NCI-H748 (cell line): ENCODE data around the gene ARMH4.
A peak's percentile ranks its signal among the peaks of the same experiment; 100 is the strongest.

Experiments
- DNase-seq: peaks from one replicate; lab custom pipeline; 2025; ENCODE audit not compliant: unreplicated experiment; lab: John Stamatoyannopoulos, UW

ARMH4 gene

DNA sequence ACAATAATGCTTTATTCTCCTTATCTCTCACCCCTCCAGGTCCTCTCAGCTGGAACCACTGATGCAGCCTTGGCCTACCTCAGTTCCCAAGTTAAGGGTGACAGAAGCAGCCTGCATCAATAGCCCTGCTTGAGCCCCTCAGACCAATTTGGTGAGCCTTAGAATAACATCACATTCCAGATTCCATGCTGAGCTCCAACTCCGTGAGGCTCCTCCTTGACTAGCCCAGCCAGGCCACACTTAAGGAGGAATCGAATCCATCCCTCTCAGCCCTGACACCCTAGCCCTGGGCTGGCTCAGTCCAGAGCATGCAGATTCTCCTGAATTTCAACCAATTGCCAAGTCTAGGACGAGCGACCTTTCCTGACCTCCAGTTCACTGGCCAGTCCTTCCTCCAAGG, 91.1 kb downstream of the ARMH4 start:
- no peak for DNase-seq

DNA sequence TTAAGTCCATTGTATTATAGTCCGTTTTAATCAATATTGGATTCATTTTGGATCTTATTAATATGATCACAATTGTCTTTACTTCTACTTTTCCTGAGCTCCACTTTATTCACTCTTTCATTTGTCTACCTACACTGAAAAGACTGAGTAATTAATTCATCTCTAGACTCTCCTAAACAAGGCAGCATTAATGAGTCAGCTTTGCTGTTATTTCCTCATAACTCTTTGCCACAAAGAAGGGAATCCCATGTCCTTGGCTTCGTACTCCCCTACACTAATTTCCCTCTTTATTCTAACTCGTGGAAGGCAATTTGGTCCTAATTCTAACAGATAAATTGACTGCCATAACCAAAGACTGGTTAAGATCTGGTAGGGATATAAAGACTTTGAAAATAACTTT, 91.9 kb downstream of the ARMH4 start:
- no peak for DNase-seq

DNA sequence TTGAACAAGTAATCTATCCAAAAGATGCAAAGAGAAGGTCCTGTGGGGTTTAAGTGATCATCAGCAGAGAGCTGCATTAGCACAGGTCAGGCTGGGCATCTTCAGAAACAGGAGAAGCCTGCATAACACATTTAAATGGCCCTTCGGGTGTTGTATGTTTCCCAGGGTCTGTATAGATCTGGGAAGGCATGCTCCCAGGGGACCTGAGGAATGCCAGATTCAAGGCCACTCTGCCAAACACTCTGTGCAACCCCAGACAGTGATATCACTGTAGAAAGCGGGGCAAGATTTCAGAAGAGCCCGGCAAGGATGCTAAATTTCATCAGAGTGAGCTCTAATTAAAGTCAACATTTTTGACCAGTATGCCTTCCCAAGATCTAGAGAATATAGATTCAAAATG, 92.9 kb downstream of the ARMH4 start:
- DNase-seq: no peak

DNA sequence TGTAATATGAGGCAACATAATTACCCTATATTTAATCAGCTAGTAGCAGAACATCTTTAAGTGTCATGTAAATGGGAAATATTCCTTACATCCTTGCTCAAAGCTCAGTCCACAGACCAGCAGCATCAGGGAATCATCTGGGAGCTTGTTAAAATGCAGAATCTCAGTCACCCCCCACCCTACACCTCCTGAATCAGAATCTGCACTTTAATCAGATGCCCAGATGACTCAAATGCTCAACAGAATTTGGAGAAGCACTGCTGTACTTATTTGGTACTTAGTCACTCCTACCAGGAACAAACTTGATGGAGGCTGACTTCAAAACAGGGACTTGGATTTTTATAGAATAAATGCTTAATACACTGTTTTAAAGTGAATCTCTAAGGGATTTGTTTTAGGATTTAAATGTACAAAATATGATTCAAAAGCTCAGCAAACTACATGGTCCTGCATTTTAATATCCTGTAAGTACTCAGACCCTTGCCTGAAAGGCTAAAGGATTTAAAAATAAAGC, 96.5 kb downstream of the ARMH4 start:
- DNase-seq: no peak

- no peak for DNase-seq
These were observed 97.9 kb downstream of the ARMH4 start for GRCh38 chr14:58054100-58054499.

DNA sequence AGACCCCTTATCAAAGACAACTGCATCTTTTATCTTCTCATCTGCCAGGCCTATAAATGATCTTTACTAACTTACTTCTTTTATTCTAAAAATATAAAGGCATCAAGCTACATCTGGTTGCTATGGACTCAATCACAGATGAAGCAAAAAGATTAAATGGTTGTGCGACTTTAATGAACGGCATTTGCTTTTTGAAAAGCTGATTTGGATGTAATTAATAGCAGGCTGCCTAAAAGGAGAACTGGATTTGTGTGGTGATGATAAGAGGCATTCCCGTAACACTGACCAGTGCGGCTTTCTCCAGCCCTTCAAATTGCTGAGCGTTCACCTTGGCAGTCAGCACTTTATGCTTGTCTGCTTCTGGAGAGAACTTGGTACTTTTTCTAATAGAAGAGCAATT, 103.8 kb downstream of the ARMH4 start:
- no peak for DNase-seq

GRCh38 chr14:58027904-58028303, 124.1 kb downstream of the ARMH4 start:
- no peak for DNase-seq

GRCh38 chr14:58026967-58027366, 125.0 kb downstream of the ARMH4 start:
- no peak for DNase-seq

GRCh38 chr14:58026219-58026618, 125.8 kb downstream of the ARMH4 start:
- no peak for DNase-seq

DNA sequence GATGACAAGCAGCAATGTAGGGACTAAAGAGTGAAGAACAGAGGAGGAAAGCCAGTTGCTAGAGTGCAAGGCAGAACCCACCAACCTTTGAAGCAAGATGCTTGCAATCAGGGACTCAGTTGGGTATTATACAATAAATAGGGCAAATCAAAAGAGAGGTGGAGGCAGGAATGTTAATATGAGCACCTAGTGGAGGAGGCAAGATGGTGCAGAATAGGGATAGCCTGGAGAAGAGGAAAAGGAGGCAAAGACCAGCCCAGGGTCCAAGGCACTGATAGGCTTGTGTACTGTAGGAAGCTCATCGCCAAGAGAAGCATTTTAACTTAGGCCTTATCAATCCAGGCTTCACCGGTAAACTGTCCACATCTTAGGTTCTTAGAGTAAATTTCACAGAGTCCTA, 137.2 kb downstream of the ARMH4 start:
- DNase-seq: no peak

DNA sequence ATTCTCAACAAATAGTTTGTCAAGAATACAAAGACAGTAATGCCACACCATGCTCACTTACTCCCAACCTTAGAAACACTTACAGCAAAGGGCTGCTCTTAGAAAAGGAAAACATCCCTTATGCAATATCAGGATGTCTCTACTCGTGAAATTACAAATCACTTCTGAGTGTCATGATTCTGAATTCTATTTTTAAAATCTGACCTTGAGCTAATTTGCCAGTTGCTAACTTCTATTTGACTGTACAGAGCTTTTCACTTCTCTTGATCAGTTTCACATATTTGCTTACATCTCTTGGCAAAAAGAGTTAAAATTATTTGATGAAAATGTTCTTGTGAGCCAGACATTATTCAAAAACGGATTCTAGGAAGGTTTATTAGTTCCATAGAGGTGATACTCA, 149.4 kb downstream of the ARMH4 start:
- DNase-seq: no peak

GRCh38 chr14:57999979-58000378, 152.0 kb downstream of the ARMH4 start:
- DNase-seq: no peak

- DNase-seq: no peak
These were observed 152.5 kb downstream of the ARMH4 start for GRCh38 chr14:57999471-57999870.

DNA sequence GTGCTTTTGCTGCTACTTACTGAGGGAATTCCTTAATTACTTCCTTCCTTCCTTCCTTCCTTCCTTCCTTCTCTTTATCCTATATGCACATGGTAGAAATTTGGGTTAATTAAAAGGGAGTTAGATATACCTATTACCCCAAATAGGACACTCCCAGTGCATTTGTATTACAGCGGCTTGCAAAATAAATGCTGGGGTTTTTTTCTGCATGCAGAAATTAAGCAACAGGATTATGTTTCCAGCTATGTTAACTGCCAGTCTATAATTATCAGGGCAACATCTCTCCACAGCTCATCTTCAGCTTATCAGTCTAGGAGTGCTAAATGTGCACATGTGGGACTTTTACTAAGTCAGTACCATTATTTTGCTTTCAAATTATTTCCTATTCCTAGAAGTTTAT, 153.2 kb downstream of the ARMH4 start:
- DNase-seq: no peak

- no peak for DNase-seq
These were observed 160.7 kb downstream of the ARMH4 start for GRCh38 chr14:57991353-57991752.

GRCh38 chr14:57988445-57988844, 163.6 kb downstream of the ARMH4 start:
- DNase-seq: no peak

- DNase-seq: no peak
These were observed 164.3 kb downstream of the ARMH4 start for GRCh38 chr14:57987596-57988300.

DNA sequence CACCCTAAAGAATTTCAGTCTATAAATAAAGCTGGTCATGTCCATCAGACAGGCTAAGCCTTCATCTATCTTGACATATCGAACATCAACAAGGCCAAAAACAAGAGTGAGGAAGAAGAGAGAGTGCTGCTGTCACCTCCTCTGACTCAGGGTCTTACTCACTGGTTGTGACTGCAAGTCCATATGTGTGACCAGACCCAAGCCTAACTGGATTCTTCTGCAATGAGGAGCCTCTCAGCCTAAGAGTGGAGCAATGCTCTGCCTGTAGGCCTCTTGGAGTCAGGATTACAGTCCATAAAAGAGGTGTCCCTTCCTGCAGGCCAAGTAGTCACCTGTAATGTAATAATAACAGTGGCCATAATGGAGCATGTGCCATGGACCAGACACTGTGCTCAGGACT, 165.0 kb downstream of the ARMH4 start:
- DNase-seq: no peak

- peak; percentile 93 for DNase-seq
These were observed 169.0 kb downstream of the ARMH4 start for GRCh38 chr14:57982804-57983634.

DNA sequence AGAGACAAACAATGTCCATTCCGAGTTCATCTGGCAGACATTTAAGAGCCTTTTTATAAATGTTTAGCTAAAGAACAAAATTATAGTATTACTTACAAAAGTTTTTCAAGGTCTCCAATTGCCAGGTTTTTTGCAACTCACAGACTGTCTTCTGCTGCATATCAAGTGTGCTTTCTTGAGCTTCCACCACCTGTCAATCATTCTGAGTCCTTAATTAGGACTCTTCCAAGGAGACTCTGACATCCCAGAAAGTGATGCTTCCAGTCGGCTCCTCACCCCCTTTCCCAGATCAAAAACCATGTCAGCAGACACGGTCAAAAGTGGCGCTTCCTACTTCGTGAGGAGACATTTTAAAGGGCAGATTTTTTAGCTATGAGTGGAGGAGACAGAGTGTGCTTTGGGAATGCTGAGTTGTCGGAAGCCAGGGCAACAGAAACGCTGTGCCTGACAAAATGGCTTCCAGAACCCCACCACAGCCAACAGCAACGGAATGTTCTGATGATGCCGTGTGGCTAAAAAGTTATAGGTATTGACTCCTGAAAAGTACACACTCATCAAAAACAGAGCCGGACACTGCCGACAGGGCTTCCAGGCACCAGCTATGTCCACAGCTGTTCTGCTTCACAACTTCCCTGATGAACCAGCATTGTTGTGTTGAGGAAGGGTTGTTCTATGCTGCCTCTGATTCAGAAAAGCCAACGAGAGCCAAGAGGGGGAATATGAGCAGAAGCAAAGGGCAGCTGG, 170.0 kb downstream of the ARMH4 start:
- DNase-seq: peak; percentile 14

- no peak for DNase-seq
These were observed 172.5 kb downstream of the ARMH4 start for GRCh38 chr14:57979376-57980048.
